Choroid plexus epithelial cell (primary cell): ENCODE measurements around the gene CAMK2G.

Source experiments
- DNase-seq: peaks from one replicate; pipeline ENCODE4 v3.0.0-alpha.2; 2010; ENCODE audit warnings: low read depth
- H3K4me3 ChIP-seq: 2 replicates; pipeline ENCODE4 v1.5.1; 2011; ENCODE audit warnings: low read depth, mild to moderate bottlenecking, control low read depth, low read length, moderate library complexity
- CTCF ChIP-seq: conservative IDR thresholded peaks from 2 replicates; pipeline ENCODE4 v1.5.1; 2011; ENCODE audit warnings: low read depth, mild to moderate bottlenecking, control low read depth, inconsistent platforms, low read length, moderate library complexity

The CAMK2G gene

DNA sequence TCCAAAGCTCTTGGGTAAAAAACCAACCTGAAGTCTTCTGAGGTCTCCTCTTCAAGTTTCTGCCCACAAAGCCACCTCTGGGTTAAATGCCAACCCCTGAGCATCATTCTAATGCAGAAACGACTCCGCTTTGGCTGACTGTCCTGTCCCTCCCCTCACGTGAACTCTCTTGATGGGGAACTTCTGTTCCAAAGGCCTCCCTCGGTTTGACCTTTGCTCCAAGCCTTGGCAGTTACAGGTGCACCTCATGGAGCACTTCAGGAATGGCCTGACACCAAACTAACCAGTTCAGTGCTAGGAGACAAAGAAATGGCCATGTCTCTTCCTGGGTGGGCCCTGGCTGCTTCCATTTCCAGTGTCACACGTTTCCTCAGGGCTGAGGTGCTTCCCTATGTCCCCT is 20.0 kb downstream of the CAMK2G start:
- DNase-seq, result no peak
- no peak for TF ChIP-seq CTCF
- H3K4me3 ChIP-seq, result no peak overlapping the region

- DNase-seq, result no peak
- no peak overlapping the region for H3K4me3 ChIP-seq
- TF ChIP-seq CTCF, result no peak
Observed at GRCh38 chr10:73853196-73853595, 21.2 kb downstream of the CAMK2G start.

GRCh38 chr10:73850863-73851461 is 23.4 kb downstream of the CAMK2G start:
- DNase-seq, result peak; percentile 89
- TF ChIP-seq CTCF, result no peak
- H3K4me3 ChIP-seq, result no peak overlapping the region

GRCh38 chr10:73850211-73850610 is 24.1 kb downstream of the CAMK2G start:
- DNase-seq, result no peak
- H3K4me3 ChIP-seq, result no peak overlapping the region
- no peak for TF ChIP-seq CTCF

DNA sequence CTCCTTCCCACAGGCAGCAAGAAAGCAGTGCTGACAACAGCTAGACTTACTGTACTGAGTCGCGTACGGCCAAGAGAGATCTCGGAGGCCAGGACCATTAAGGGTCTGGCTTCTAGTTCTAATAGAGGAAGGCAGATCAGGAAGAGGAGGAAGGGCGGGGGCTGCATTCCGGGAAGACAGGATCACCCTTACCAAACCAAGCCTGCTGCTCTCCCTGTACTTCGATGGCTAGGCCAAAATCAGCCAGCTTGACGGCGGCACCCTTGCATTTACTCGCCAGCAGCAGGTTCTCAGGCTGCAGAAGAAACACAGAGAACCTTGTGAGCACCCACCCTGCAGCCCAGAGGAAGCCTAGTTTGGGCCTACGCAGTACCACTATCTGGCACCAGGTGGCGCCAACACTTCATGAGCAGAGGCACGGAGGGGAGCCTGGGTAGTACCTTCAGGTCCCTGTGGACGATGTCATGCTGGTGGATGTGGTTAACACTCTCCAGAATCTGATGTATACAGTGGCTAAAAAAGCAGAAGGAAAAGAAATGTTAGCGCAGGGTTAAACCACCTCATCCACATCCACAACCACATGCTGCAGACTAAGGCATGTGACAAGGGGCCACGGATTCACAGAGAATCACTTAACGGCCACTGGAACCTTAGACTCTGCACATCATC is 25.4 kb downstream of the CAMK2G start:
- no peak overlapping the region for H3K4me3 ChIP-seq
- peak; percentile 91 for DNase-seq
- TF ChIP-seq CTCF, result peak; percentile 100

DNA sequence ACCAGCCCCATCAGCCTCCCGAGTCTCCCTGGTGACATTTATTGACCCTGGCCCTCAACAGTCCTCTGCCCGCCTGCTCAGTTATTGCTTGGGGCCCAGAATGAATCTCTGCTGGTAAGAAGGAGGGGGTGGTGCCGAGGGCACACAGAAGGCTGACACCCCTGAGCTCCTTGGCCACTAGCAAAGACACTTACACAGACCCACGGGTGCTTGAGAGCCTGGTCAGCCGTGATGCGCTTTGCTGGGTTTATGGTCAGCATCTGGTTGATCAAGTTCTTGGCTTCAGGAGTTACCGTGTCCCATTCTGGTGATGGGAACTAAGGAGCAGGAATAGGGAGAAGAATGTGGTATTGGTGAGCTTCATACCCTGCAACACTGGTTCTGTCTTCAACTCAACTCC is 27.3 kb downstream of the CAMK2G start:
- no peak for TF ChIP-seq CTCF
- DNase-seq, result no peak

DNA sequence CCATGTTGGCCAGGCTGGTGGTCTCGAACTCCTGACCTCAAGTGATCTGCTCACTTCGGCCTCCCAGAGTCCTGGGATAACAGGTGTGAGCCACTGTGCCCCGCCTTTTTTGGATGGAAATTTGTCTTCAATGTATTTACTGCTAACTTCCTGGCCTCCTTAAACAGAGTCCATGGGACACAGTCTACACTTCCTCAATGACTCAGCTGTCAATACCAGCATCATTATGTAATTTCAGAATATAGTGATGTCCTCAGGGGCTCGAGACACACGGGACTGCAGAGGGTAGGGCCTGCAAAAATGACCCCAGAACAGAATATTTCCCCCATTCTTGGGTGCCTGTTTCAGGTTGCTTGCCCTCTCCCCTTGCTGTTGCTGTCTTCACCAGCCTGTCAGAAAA is 31.1 kb downstream of the CAMK2G start:
- TF ChIP-seq CTCF, result no peak
- no peak overlapping the region for H3K4me3 ChIP-seq
- no peak for DNase-seq

More for the DNA sequence above, 27.3 kb downstream of the CAMK2G start:
- no peak overlapping the region for H3K4me3 ChIP-seq
